Right forelimb (tissue), 1 donor: ENCODE results near the gene AMN.

Experiments used
- DNase-seq: peaks from one replicate; pipeline ENCODE4 v3.0.0-alpha.2; 2018

AMN gene

DNA sequence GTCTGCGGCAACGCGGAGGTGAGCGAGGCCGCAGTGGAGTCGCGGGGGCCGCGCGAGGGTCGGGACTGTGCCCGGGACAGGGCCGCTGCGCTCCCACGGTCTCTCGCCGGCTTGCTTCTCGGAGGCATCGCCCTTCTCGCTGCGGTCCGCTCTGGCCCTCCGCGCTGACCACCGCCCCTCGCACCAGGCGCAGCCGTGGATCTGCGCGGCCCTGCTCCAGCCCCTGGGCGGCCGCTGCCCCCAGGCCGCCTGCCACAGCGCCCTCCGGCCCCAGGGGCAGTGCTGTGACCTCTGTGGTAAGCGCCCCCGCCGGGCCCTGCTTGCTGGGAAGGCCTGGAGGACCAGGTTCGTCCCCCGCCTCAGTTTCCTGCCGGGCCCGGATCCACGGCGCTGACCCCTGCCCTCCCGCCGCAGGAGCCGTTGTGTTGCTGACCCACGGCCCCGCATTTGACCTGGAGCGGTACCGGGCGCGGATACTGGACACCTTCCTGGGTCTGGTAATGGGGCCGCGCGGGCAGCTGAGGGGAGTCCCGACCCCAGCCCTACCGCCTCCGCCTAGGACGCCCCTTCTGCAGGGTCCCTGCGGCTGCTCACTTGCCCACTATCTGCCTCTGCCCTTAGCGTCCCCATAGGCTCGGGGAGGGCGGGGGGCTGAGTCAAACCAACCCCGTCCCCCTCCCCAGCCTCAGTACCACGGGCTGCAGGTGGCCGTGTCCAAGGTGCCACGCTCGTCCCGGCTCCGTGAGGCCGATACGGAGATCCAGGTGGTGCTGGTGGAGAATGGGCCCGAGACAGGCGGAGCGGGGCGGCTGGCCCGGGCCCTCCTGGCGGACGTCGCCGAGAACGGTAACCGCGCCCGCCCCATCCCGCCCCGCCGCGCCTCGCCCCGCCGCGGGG, 7.0 kb downstream of the AMN start:
- DNase-seq: no peak

DNA sequence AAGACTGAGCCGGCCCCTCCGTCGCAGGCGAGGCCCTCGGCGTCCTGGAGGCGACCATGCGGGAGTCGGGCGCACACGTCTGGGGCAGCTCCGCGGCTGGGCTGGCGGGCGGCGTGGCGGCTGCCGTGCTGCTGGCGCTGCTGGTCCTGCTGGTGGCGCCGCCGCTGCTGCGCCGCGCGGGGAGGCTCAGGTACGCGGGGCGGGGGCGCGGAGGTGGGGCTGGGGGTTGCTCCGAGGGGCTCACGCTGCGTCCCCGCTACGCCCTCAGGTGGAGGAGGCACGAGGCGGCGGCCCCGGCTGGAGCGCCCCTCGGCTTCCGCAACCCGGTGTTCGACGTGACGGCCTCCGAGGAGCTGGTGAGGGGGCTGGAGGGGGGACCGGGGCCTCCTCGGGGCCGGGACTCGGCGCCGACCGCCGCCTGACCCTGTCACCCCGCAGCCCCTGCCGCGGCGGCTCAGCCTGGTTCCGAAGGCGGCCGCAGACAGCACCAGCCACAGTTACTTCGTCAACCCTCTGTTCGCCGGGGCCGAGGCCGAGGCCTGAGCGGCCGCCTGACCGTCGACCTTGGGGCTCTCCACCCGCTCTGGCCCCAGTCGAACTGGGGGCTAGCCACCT, 7.8 kb downstream of the AMN start:
- no peak for DNase-seq

DNA sequence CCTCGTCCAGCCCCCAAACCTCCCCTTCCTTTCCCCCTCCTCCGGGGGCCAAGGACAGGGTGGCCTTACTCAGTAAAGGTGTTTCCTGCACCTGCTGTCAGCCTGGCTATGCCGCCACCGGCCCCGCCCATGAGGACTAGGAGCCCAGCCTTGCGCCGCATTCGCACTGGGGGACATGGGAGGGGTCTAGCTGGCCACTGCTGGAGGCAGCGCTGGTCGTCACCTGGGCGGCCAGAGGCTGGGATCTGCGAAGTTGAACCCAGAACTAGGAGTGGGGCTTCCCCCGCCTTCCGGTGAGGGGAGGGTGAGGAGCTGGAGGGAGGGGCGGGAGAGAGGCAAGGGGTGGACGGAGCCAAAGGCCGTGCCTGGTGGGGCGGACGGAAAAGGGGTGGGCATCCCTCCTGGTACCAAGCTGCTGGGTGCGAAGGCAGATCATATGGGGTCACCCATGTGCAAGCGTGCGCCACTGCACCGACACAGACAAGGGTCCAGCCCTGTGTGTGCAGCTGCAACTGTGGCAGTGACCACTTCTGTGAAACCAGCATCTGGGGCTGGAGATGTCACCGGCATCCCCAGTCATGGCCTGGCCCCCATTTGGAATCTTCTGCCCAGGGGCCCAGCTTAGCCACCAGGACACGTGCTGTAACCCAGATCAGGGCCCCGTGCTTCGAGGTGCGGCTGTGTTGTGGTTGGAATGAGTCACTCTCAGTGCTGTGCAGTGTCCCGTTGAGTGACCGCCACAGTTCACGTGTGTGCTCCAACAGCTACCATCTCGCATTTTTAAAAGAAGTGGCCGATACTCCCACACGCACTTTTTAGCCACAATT, 8.5 kb downstream of the AMN start:
- no peak for DNase-seq

DNA sequence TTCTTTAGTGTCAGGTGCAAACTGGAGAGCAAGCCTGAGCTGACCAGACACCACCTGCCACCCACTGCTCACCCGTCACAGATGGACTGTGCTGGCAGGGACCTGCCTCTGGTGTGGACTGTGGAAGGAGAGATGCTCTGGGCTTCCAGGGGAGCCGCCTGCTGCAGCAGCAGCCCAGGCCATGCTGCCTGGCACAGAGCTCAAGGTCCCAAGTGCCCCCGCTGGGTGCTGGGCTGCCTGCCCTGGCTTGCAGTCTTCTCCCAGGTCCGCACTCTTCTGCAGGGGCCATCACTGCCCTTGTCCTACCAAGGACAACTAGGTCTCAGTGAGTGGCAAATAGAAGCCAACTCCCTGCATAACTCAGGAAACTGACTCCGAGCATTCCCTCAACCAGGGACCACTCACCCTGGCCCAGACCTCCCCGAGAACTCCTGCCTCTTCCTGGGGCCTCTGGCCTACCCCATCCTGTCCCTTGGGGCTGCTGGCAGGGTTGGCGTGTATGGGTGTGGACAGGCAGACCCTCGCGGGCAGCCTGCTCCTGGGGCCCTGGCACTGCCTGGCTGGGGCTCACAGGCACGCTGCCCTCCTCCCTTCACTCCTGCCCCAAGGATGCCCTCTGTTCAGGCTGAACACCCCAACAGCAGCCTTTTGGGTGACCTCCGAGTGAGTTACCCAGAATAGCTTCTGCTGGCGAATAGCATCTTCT, 9.3 kb downstream of the AMN start:
- no peak for DNase-seq

DNA sequence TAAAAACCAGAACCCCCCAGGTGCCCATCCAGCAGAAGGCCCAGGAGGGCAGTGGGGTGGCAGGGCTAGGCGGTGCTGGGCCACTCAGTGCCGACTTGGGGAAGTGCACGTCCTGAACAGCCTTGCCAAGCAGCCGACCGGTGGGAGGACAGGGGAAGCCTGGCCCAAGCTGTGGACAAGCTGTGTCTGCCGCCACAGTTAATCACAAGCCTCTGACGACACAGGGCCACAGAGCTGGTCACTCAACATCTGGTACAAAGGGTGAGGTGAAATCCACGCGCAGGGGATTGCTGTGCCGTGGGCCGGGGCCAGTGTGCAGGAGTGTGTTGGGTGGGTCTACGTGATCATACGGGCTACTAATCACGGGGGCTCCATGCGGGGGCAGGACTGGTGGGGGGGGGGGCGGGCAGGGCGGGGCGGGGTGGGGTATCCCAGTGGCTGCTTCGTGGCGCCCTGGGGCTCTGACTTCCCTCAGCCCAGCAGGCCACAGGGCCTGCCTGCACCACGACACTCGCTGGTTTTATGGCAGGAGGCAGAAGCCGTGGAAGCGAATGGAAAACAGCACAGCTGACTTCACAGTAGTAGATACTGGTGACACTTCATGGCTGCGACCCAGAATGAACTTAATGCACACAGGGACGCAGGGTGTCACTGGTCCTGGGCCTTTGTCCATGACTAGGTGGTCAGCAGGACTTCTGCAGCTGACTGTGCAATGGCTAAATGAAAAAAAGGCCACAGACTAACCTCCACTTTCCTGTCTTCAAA, 10.2 kb downstream of the AMN start:
- no peak for DNase-seq

DNA sequence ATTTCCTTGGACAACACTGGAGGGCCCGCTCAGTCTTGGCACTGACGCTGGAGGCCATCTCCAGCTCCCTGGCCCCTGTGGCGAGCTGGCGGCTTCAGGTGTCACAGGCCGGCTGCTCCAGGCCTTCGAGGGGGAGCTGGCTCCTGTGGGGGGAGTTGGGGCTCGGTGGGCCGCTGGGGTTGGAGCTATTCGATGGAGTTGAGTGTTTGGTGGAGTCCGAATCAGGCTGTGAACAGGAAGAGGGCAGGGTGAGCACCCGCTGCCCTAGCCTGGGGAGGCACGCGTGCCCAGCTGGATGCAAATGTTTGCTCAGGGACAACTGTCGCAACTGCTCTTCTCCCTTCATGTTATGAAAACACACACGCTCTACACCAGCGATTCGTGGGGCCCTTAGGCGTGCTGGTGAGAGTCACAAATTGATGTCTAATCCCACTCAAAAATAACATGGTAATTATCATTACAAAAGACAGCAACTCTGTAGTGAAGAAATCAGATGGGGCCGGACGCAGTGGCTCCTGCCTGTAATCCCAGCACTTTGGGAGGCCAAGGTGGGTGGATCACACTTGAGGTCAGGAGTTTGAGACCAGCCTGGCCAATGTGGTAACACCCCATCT, 11.3 kb downstream of the AMN start:
- DNase-seq: no peak

DNA sequence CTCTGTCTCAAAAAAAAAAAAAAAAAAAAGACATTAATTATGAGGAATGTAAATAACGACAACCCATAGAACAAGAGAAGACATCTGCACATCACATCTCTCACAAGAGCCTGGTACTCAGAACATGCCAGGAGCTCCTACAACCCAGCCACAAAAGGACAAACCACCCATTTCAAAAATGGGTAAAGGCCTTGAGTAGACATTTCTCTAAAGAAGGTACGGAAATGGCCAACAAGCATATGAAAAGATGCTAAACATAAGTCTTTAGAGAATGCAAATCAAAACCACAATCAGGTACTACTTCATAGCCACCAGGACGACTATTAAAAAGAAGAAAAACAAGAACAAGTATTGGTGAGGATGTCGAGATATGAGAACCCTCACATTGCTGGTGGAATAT, 13.3 kb downstream of the AMN start:
- DNase-seq: no peak

DNA sequence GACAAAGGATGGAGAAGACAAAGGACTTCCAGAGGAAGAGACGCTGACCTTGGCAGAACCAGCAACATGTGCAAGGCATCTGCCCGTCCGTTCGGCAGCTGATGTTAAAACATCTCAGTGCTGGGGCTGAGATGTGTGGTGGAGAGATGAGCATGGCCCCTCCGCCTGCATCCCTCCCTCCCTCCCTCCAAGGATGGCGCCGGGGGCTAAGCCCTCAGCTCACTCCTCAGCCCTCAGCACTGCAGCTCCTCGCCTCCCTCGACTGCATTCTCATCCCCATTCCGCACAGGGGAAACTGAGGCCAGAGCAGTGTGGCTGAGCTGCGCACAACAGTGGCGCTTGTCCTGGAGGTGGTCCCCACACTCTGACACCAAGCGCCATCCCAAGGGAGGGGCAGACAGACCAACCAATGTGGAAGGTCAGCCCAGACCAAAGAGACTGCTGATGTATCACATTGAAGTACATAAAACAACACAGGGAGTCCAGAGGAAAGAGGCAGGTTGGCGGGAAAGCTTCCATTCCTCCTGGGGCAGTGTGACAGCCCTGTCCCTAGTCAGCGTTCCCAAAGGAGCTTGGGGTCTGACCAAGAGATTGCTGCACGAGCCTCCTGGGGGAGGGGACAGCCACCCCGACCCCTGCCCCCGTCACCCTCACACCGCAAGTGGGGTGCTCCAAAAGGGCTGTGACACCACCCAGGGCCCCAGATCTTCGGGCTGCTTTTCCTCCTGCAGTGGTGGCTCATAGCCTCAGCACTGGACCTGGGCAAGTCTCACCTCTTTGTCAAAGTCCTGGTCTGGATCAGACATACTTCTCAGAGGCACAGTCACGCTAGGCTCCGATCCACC, 15.1 kb downstream of the AMN start:
- no peak for DNase-seq

DNA sequence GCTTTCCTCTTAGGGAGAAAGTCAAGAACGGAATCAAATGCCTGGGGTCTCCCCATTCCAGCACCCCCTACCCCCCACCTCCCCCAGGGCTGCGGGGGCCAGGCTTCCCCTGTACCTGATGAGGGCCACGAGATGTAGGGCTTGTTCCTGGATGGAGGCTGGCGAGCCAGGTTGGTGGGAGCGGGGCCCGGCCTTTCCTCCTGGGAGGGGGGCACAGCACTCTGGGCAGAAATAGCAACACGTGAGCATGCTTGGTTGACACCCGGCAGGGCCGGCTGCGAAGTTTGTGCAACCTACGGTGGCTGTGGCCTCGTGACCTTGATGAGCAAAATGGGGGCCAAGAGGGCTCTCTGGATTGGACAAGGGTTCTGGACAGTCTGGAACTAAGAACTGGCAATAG, 15.7 kb downstream of the AMN start:
- DNase-seq: no peak

DNA sequence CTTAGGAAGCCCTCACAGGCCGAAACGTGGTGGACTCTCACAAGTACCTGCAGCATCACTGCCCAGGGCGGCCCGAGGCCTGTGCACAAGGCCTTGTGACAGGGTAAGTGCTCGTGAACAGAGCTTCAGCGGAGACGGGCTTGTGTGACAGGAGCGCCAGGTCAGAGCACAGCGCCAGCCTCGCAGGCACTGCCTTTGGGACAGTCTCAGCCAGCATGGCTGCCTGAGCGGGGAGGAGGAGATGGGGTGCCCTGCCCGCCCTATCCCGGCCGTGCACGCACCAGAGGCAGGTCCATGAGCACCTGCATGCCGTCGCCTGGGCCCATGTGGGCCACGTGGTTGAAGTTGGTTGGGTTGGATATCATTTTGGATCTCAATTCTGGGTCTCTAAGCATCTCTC, 16.9 kb downstream of the AMN start:
- DNase-seq: no peak

DNA sequence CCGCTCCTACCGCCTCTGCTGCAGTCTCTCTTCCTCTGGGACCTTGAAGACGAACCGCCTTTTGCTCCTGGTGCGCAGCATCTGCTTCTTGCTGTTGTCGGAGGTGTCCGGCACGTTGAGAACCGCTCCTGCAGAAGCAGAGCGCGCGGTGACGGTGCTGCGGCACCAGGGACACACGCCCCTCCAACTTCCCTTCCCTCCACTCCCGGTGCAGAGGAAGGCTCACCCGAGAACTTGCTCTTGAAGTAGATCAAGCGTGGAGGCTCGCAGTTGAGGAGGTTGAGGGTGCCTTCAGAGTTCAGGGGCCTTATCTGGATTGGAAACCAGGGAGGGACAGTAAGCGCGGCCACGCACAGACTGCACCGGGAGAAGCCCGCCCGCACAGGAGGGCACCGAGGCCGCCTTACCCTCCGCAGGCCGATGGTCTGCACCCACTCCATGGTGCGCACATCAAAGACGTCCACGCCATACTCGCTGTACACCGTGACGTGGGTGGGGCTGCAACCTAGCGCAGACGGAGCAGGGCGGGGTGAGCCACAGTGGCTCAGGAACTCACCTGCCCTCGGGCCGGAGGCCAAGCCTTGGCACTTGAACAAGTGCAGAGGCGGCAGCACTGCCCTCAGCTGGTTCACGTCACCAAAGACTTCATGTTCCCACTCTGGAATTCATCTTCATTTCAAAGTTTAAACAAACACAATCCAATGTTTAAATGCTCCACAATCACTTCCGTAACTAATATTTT, 17.5 kb downstream of the AMN start:
- DNase-seq: no peak

DNA sequence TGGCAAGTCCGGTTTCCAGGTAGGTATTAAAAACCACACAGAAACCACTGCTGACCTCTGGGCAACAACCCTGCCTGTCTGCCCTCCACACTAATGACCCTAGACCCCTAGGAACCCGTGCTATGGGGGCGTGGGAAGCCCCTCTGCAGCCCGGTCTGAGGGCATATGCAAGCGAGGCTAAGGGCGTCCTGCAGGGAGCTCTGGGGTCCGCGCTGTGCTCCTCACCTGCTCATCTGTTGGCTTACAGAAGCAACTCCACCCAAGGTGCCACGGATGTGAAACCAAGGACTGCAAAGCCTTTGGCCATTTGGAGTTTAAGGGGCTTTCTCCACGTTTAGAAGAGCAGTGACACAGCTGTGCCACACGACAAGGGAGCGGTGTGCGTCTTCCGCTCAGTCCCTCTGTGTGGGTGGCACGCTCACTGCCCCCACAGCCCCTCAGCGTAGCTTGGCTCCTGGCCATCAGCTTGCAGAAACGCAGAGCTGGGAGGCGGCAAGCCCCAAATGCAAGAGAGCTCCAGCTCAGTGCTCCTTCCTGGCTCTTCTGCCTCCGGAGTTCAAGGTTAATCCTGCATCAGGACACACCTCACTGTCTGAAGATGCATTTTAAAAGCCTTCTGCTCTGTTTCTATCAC, 18.4 kb downstream of the AMN start:
- DNase-seq: no peak

DNA sequence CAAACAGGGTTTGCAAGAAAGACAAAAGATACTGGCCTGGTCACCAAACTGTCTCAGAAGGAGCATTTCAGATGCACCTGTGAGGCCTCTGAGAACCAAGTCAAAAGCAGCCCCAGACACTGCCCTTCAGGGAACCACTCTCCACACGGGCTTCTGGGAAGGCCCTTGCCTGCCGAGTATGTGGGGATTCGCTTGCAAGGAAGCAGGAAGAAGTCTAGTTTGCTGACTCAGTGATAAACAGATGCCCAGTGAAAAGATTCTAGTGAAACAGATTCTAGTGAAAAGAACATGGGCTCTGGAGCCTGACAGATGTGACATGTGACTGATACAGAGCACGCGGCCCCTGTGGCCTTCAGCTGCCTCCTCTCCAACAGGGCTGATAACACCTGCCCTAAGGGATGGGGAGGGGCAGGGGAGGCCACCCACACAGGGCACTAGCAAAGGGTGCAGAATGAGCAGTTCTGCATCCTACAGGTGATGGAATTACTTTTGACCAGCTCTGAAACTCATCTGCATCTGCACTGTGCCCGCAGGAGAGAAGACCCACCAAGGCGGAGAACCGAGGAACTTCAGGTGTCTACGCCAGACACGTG, 19.1 kb downstream of the AMN start:
- no peak for DNase-seq

DNA sequence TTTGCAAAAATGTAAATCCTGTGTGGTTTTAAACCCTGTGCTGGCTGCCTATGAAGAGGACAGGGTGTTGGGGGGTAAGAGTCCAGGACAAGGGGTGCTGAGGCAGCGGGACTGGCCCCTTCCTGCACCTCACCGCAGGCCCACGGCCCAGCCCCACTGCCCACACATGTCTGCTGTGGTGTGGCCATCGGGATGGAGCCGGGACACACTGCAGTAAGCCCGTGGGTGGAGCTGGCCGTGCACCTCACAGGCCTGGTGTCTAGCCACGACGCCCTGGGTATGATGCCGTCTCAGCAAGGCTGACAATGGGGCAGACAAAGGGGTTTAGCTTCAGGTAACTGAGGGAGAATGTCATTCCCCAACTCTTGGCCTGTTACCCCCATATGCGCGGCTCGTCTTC, 19.6 kb downstream of the AMN start:
- DNase-seq: no peak

DNA sequence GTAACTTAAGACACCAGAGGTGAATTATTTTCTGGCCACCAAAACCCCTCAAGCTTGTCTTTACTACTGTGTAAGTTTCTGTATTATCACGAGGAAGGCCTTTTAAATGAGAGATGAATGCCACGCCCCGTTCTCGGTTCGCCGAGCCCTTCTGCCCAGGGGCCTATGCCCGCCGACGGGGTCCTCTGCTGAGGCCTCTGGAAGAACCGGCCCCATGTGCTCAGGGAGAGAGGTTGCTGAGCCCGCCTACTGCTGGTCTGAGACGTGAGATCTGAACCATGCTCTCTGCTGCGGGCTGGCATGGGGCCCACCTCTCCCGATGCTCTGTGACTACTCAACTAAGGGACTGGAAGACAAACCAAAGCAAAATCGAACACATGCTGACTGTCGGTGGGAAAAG, 21.0 kb downstream of the AMN start:
- no peak for DNase-seq

DNA sequence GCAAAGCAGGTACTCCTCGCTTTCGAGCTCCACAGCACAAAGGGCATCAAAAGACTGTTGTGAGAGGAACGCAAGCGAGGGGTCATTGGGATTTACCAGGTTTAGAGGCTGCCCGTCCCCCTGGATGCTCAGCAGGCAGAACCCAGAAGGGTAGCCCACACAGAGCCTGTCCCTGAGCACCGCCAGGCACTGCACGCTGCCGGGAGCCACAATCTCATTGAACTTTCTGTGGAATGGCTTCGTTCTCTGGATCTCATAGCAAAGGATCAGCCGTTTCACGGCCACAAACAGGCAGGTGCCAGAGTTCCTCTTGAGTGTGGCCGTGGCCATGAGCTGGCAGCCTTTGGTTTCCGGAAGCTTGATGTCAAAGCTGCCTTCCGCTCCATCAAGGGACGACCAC, 21.5 kb downstream of the AMN start:
- DNase-seq: no peak

DNA sequence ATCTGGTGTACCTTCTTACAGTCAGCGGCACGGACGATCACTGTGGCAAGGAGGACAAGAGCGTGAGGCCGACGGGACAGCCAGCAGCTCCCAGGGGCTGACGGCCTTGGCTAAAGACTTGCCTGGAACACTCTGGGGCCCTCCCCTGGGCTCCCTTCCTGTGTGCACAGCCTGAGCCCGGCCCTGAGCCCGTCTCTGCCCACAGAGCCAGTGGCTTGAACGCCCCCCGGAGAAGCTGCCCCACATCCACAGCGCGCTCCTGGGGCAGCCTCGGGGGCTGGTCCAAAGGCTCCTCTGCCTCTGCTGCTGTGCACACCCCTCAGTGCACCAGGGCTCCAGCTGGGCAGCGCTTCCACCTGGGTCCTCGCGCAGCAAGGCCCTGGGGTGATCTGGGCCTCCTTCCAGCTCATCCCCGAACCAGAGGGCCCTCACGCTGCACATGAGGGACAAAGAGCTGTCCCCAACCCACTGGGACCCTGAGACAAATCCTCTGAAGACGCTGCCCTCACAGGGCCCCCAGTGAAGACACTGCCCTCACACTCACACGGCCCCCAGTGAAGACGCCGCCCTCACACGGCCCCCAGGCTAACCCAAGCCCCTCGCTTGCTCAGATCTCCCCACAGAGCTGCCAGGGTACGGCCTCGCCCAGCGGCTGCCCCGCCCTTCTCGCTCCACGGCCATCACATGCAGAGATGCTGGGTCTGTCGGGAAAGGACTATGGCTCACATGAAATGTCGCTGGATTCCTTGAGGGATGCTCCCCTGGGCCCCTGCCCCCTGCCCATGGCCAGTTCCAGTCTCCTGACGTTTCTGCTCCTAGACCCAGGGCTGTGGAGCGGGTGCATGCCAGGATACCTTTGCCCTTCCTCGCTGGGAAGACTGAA, 22.2 kb downstream of the AMN start:
- no peak for DNase-seq
